GM18951 (cell line): ENCODE measurements around the gene SLC5A8.

Experiments
- POLR2A ChIP-seq: IDR thresholded peaks from 4 replicates; pipeline ENCODE4 v1.6.1; 2011; ENCODE audit warnings: mild to moderate bottlenecking; ENCODE audit not compliant: insufficient read length, insufficient read depth; ENCODE audit errors: extremely low read depth
- in situ Hi-C: fragments of 300-500 bp; cut with MboI; formaldehyde crosslinking; loops from one replicate; pipeline ENCODE4 v1.12.0; 2022; ENCODE audit warnings: low sequenced_read_pairs, mixed read lengths, inconsistent platforms; ENCODE audit not compliant: unreplicated experiment

The SLC5A8 gene, protein sequence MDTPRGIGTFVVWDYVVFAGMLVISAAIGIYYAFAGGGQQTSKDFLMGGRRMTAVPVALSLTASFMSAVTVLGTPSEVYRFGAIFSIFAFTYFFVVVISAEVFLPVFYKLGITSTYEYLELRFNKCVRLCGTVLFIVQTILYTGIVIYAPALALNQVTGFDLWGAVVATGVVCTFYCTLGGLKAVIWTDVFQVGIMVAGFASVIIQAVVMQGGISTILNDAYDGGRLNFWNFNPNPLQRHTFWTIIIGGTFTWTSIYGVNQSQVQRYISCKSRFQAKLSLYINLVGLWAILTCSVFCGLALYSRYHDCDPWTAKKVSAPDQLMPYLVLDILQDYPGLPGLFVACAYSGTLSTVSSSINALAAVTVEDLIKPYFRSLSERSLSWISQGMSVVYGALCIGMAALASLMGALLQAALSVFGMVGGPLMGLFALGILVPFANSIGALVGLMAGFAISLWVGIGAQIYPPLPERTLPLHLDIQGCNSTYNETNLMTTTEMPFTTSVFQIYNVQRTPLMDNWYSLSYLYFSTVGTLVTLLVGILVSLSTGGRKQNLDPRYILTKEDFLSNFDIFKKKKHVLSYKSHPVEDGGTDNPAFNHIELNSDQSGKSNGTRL

GRCh38 chr12:101209319-101210302, at the start of gene SLC5A8:
SLC5A8 (minus strand) TSS chr12:101210238; CDS start chr12:101209848, 390 bp downstream.
- no peak for TF ChIP-seq POLR2A
- in situ Hi-C loops, result no loop called here

DNA sequence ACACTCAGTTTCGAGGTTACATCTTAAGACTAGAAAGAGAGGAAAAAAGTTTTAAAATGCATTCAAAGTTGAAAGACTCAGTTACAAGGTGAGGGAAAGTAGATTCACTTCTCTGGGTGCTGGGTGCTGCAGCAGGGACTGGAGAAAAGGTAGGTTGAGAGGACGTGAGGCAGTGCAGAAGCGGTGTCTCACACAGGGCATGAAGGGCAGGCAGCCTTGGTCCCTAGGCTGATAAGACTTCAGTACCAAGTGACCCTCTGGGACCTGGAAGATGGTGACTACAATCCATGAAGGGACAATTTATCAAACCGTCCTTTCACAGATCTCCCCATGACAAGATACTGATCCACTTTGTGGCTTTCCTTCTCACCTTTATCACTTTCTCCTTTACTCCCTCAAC, 47.3 kb upstream of the SLC5A8 start:
- in situ Hi-C loops, result no loop called here
- no peak for TF ChIP-seq POLR2A

GRCh38 chr12:101256266-101256665, 46.2 kb upstream of the SLC5A8 start:
- in situ Hi-C loops, result no loop called here
- TF ChIP-seq POLR2A, result no peak

GRCh38 chr12:101243616-101244015, 33.6 kb upstream of the SLC5A8 start:
- TF ChIP-seq POLR2A, result no peak
- in situ Hi-C loops, result no loop called here

- no peak for TF ChIP-seq POLR2A
- in situ Hi-C loops, result no loop called here
Observed at GRCh38 chr12:101243074-101243473, 33.0 kb upstream of the SLC5A8 start.

GRCh38 chr12:101238800-101239329, 28.8 kb upstream of the SLC5A8 start:
- in situ Hi-C loops, result no loop called here
- TF ChIP-seq POLR2A, result no peak

GRCh38 chr12:101238306-101238705, 28.3 kb upstream of the SLC5A8 start:
- in situ Hi-C loops, result no loop called here
- TF ChIP-seq POLR2A, result no peak

- in situ Hi-C loops, result no loop called here
- no peak for TF ChIP-seq POLR2A
Observed at GRCh38 chr12:101235686-101236085, 25.6 kb upstream of the SLC5A8 start.

GRCh38 chr12:101231636-101232035, 21.6 kb upstream of the SLC5A8 start:
- TF ChIP-seq POLR2A, result no peak
- in situ Hi-C loops, result no loop called here

DNA sequence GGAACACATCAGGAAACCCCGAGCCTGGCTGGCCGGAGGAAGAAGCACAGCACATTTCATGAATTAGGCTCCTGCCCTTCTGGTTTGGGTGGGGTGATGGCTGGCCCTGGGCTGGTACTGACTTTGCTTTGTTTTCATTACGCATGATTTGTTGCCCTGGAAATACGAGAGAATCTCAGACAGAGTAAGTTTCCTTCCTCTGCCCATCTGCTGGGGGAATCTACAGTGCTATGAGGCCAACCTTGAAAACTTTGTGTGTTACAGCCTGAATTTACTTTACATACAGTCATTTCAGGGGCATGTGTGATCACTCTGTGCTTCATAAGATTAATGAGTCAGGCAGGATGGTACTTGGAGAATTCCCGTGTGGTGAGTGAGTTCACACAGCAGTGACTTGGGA, 20.5 kb upstream of the SLC5A8 start:
- in situ Hi-C loops, result no loop called here
- no peak for TF ChIP-seq POLR2A

GRCh38 chr12:101229841-101230241, 19.8 kb upstream of the SLC5A8 start:
- in situ Hi-C loops, result no loop called here
- TF ChIP-seq POLR2A, result no peak

DNA sequence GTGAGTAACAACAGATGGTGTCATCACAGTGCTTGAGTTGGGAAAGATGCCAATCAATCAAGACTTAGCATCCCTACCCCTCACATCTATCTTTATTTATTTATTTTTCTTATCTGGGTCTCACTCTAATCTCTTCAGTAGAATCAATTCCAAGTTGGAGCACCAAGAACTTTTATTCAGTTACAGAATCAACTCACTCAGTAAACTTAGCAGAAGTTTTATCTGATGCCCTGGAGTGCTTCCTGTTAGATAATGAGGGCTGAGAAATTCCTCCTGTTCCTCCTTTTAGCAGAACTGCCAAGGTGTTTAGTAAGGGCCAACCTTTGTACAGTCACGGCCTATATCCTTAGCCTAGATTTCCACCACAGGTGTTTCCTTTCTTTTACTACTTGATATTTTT, 11.3 kb upstream of the SLC5A8 start:
- no peak for TF ChIP-seq POLR2A
- in situ Hi-C loops, result no loop called here

DNA sequence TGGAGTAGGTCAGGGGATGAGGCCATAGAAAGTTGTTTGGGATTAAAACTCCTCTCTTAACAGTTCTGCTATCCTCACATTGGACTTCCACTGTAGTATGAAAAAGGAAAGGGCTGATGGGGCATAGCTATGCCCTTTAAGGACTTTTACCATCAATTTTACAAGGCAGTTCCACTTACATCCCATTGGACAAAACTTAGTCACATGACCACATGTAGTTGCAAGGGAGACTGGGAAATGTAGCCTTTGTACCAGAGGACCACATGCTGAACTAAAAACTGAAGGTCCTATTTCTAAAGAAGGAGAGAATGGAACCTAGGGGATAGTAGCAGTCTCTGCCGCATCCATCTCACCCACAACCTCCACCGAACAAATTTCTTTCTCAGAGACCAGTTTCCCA, 6.8 kb upstream of the SLC5A8 start:
- in situ Hi-C loops, result no loop called here
- TF ChIP-seq POLR2A, result no peak
